GM12878 (cell line): Measurements from ENCODE around the gene MMRN1. TPM values are rescaled to one million over a fixed set of nuclear protein-coding genes. Genes with fewer than 3 reads are reported as not detected.

Experiments
- ATAC-seq: fragments of 200-7000 bp; cut with Tn5 transposase; 3 replicates; pipeline ENCODE4 v1.9.1; 2020; ENCODE audit warnings: mild to moderate bottlenecking, moderate library complexity
- BruUV-seq: library from RNA; stranded (reverse); fragments of 400-500 nt; replicated peaks from 2 replicates; lab custom pipeline; 2021; lab: Mats Ljungman, UMichigan
- CTCF ChIA-PET: fragments of 300-600 bp; sonication (Branson Sonifier 250); formaldehyde crosslinking; extraction: SDS; loops from one replicate; lab custom pipeline; 2021; ENCODE audit warnings: inconsistent platforms; lab: Yijun Ruan, JAX
- POLR2A ChIA-PET: fragments of 350-600 bp; formaldehyde crosslinking; extraction: SDS; loops from one replicate; lab custom pipeline; 2021; ENCODE audit warnings: inconsistent platforms; lab: Charles Lee
- RAD21 ChIA-PET: fragments of 300-600 bp; sonication (Branson Sonifier 250); formaldehyde crosslinking; loops from one replicate; lab custom pipeline; 2023; ENCODE audit warnings: antibody characterized with exemption; ENCODE audit not compliant: unreplicated experiment; lab: Charles Lee
- SMC1A ChIA-PET: fragments of 300-600 bp; sonication (Branson Sonifier 250); formaldehyde crosslinking; loops from one replicate; lab custom pipeline; 2023; ENCODE audit not compliant: unreplicated experiment, uncharacterized antibody; lab: Charles Lee
- DNase-seq: peaks from one replicate; pipeline ENCODE4 v3.0.0-alpha.2; 2011; ENCODE audit warnings: low read depth, low spot score
- FAIRE-seq: peaks from 3 replicates; lab custom pipeline; 2011; peaks lifted over from hg19 to GRCh38; lab: Jason Lieb, UNC
- H2AFZ ChIP-seq: 2 replicates; pipeline ENCODE4 v1.6.0; 2011; ENCODE audit warnings: low read depth, low read length, control low read depth; ENCODE audit not compliant: control insufficient read depth
- H3K27ac ChIP-seq: 2 replicates; pipeline ENCODE4 v1.5.1; 2011; ENCODE audit warnings: control low read depth; ENCODE audit not compliant: control insufficient read depth, insufficient read depth
- H3K27me3 ChIP-seq, 2 experiments: replicated peaks in 1 of 2; 2 replicates each; pipeline versions ENCODE4 v1.6.0 to v1.6.1; 2011; ENCODE audit warnings: low read length in 1 of 2; ENCODE audit not compliant: control insufficient read depth in 2 of 2, insufficient read depth in 2 of 2
- H3K36me3 ChIP-seq, 2 experiments: 2 replicates each; pipeline ENCODE4 v1.5.1; 2011; ENCODE audit warnings: low read length in 1 of 2; ENCODE audit not compliant: control insufficient read depth in 2 of 2, insufficient read depth in 2 of 2
- H3K4me1 ChIP-seq: 2 replicates; pipeline ENCODE4 v1.6.1; 2011; ENCODE audit warnings: mild to moderate bottlenecking, low read length, moderate library complexity, mixed read lengths; ENCODE audit not compliant: control insufficient read depth, insufficient read depth
- H3K4me2 ChIP-seq: 2 replicates; pipeline ENCODE4 v1.6.0; 2011; ENCODE audit warnings: control low read depth; ENCODE audit not compliant: control insufficient read depth, insufficient read depth
- H3K4me3 ChIP-seq: fragments of 200-600 bp; sonication (generic); 2 replicates; pipeline ENCODE4 v1.5.1; 2016
- H3K79me2 ChIP-seq: 2 replicates; pipeline ENCODE4 v1.6.0; 2011; ENCODE audit warnings: low read length; ENCODE audit not compliant: control insufficient read depth, insufficient read depth
- H3K9ac ChIP-seq: 2 replicates; pipeline ENCODE4 v1.8.0; 2011; ENCODE audit warnings: low read length, control low read depth, mixed read lengths; ENCODE audit not compliant: control insufficient read depth, insufficient read depth
- H3K9me3 ChIP-seq: replicated peaks from 3 replicates; pipeline ENCODE4 v1.5.1; 2011; ENCODE audit warnings: mild to moderate bottlenecking, low read length; ENCODE audit not compliant: control insufficient read depth, insufficient read depth
- H4K20me1 ChIP-seq: 2 replicates; pipeline ENCODE4 v1.6.0; 2011; ENCODE audit not compliant: control insufficient read depth, insufficient read depth
- BCL3 ChIP-seq: IDR thresholded peaks from 2 replicates; pipeline ENCODE4 v1.6.1; 2011; ENCODE audit warnings: borderline replicate concordance, low read depth, mild to moderate bottlenecking, moderate library complexity, low read length; ENCODE audit not compliant: insufficient read depth, poor library complexity, severe bottlenecking
- IKZF2 ChIP-seq, 2 experiments: fragments of 450-650 bp; IDR thresholded peaks; 2 replicates each; pipeline ENCODE4 v1.6.1; 2017; ENCODE audit warnings: mild to moderate bottlenecking in 2 of 2, moderate library complexity in 2 of 2
- KAT2A ChIP-seq: conservative IDR thresholded peaks from 2 replicates; pipeline ENCODE4 v1.6.1; 2011; ENCODE audit warnings: low read depth, low read length; ENCODE audit not compliant: control insufficient read depth
- PAX5 ChIP-seq: IDR thresholded peaks from 2 replicates; pipeline ENCODE4 v1.6.1; 2011; ENCODE audit warnings: low read depth, low read length, borderline replicate concordance
- POLR2AphosphoS5 ChIP-seq: IDR thresholded peaks from 2 replicates; pipeline ENCODE4 v1.6.1; 2011; ENCODE audit warnings: mild to moderate bottlenecking, low read length, inconsistent platforms
- RAD21 ChIP-seq: IDR thresholded peaks from 2 replicates; pipeline ENCODE4 v1.6.1; 2011; ENCODE audit warnings: mild to moderate bottlenecking, low read depth, low read length, moderate library complexity; ENCODE audit not compliant: insufficient read depth
- SIX5 ChIP-seq: IDR thresholded peaks from 2 replicates; pipeline ENCODE4 v1.6.1; 2011; ENCODE audit warnings: mild to moderate bottlenecking, low read depth, low read length, moderate library complexity; ENCODE audit not compliant: severe bottlenecking
- SMC3 ChIP-seq: IDR thresholded peaks from 2 replicates; pipeline ENCODE4 v1.6.1; 2011; ENCODE audit warnings: low read length, improper control_type of control experiment, borderline replicate concordance
- WGBS: methylation state at CpG from one replicate; pipeline ENCODE4 v1.1.6; 2016; ENCODE audit warnings: low lambda C conversion rate; ENCODE audit not compliant: insufficient replicate concordance, insufficient coverage; ENCODE audit errors: missing lambda C conversion rate; 5-methylcytosine and 5-hydroxymethylcytosine counted together
- in situ Hi-C: fragments of 300-500 bp; cut with MboI; formaldehyde crosslinking; loops from 9 replicates; pipeline ENCODE4 v1.14.3; 2018; ENCODE audit warnings: mixed read lengths
- intact Hi-C: fragments of 100-400 bp; cut with micrococcal nuclease; formaldehyde crosslinking; loops from one replicate; pipeline ENCODE4 v1.14.2; 2022; ENCODE audit not compliant: unreplicated experiment
- polyA plus RNA-seq, 11 experiments: library from polyadenylated mRNA; depleted of rRNA in 4 of 11; unstranded in 6 of 11; stranded (reverse) in 5 of 11; fragments of >200 nt; fragmentation: Nextera tagmentation in 4 of 11; fragmentation: Illumina TruSeq in 1 of 11; extraction: Ambion mirVana in 4 of 11; extraction: Trizol in 1 of 11; gene quantifications; 1 replicate in 1 of 11; 2 replicates in 10 of 11; pipeline versions ENCODE4 v1.2.1 to v1.2.3, GENCODE V29; 2011 to 2016; ENCODE audit warnings: inconsistent platforms in 2 of 11, missing spikeins in 2 of 11, low read depth in 1 of 11
- total RNA-seq, 4 experiments: library from RNA; depleted of rRNA in 3 of 4; stranded (reverse); fragments of >200 nt in 3 of 4; fragmentation: Illumina TruSeq in 1 of 4; extraction: Trizol in 1 of 4; gene quantifications; 2 replicates each; pipeline versions ENCODE4 v1.2.1 to v1.2.3, GENCODE V29; 2013 to 2021

The MMRN1 gene
- total and polyA plus RNA-seq, 10 of the 15 experiments (the other 5 are each of a cell fraction or from before 2014, with no cell fraction given), result 0.50 to 3.9 (median 0.78) TPM

DNA sequence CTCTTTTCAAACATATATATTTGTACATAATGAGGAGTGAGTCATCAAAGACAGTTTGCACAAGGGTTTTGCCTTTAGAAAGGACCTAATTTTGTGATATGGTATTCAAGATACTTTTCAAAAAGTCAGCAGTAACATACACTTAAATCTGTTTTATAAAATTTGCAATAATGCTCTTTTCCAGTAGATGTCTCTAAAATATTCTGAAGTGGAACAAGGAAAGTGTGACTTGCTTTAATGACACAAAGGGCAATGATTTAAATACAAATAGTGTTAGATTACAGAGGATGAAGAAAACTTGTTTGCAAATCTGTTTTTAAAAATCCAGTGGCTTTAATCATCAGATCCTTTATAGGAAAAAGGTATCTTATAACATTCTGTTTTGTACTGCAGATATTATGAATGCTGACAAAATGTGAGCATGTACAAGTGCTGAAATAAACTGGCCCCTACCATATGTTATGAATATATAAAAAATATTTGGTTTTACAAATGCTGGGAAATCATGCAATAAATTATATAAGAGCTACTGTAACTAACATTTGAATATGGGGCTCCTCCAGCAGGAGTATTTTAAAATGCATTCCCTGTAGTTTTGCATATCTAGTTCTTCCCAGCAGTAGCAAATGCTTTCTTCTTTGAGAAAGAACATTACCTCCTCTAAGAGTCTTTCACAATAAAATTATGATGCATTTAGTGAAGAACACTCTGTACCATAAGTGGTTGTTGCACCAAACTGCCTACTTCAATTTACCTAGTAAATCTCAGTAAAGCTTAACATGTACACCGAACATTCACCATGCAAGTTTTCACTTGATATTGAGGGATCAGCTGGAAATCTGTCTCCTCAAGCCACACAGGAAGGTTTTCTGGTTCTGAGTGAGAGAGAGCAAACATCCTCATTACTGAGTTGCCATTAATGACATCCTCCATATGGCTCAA is 20.2 kb downstream of the MMRN1 start:
- FAIRE-seq, result peak; percentile 72

GRCh38 chr4:89915937-89916336 is 21.3 kb downstream of the MMRN1 start:
- no peak overlapping the region for H3K9ac ChIP-seq
- ATAC-seq (peak; percentile 22), FAIRE-seq (no peak), DNase-seq (no peak)
- POLR2A ChIA-PET, result interaction anchor here (0.7 kb wide), 1 partner anchor 8 kb away, joined by 4 read pairs; no protein-coding TSS in a partner anchor
- no peaks in the 10 kb centered on the region for H3K27me3 ChIP-seq
- H3K4me2 ChIP-seq, result no peak overlapping the region
- 13% methylated on average over 3 of the region's 3 CpGs for WGBS
- RAD21 ChIA-PET, result interaction anchor here (1.7 kb wide), 1 partner anchor 378 kb away, joined by 7 read pairs; no protein-coding TSS in a partner anchor
- in situ Hi-C loops (no loop called here), intact Hi-C loops (no loop called here)
- H4K20me1 ChIP-seq, result no peaks in the 10 kb centered on the region
- CTCF ChIA-PET, result interaction anchor here (0.6 to 1.3 kb wide), 7 partner anchors 10 to 384 kb away, joined by 3 to 4 read pairs (median 3); no protein-coding TSS in a partner anchor
- H3K27ac ChIP-seq, result no peak overlapping the region
- BruUV-seq, result no TSS peak
- SMC1A ChIA-PET, result interaction anchor here (1.1 to 1.2 kb wide), 2 partner anchors 8 to 11 kb away, joined by 3 read pairs; no protein-coding TSS in a partner anchor
- no peak overlapping the region for H2AFZ ChIP-seq
- H3K4me1 ChIP-seq, result no peaks in the 10 kb centered on the region
- H3K36me3 ChIP-seq, result no peaks in the 10 kb centered on the region
- H3K9me3 ChIP-seq, result no peaks in the 10 kb centered on the region
- H3K4me3 ChIP-seq, result no peak overlapping the region
- H3K79me2 ChIP-seq, result no peaks in the 10 kb centered on the region
- TF ChIP-seq BCL3 (no peak), KAT2A (no peak), PAX5 (no peak), POLR2AphosphoS5 (no peak), SIX5 (no peak)

More for the DNA sequence above, 20.2 kb downstream of the MMRN1 start:
- DNase-seq (no peak), ATAC-seq (peak; percentile 40)
- H3K4me3 ChIP-seq, result no peak overlapping the region
- ChIA-PET SMC1A (interaction anchor here (0.9 to 1.2 kb wide), 3 partner anchors 9 to 12 kb away, joined by 3 to 4 read pairs (median 3); no protein-coding TSS in a partner anchor), POLR2A (no interaction called here), RAD21 (interaction anchor here (0.6 to 1.7 kb wide), 2 partner anchors 377 to 379 kb away, joined by 3 to 7 read pairs; no protein-coding TSS in a partner anchor), CTCF (interaction anchor here (0.6 to 1.3 kb wide), 10 partner anchors 9 to 385 kb away, joined by 3 to 5 read pairs (median 3); no protein-coding TSS in a partner anchor)
- no peak overlapping the region for H2AFZ ChIP-seq
- no peak overlapping the region for H3K4me2 ChIP-seq
- in situ Hi-C loops (no loop called here), intact Hi-C loops (loop anchor here (5.0 kb wide), 1 partner anchor 377 kb away; no protein-coding TSS in a partner anchor)
- WGBS, result 52% methylated on average over 1 of the region's 1 CpG
- no TSS peak for BruUV-seq
- no peaks in the 10 kb centered on the region for H4K20me1 ChIP-seq
- no peak overlapping the region for H3K27ac ChIP-seq
- no peaks in the 10 kb centered on the region for H3K36me3 ChIP-seq
- no peaks in the 10 kb centered on the region for H3K9me3 ChIP-seq
- no peaks in the 10 kb centered on the region for H3K79me2 ChIP-seq
- H3K27me3 ChIP-seq, result no peaks in the 10 kb centered on the region
- no peak for TF ChIP-seq IKZF2 (IDR thresholded peaks at IDR 0.05)
- TF ChIP-seq SMC3, result peak; percentile 34; the same call in 1 of the 2 replicates
- 0 out of 2 replicates have a peak, but pooled peaks have one; percentile 28 for TF ChIP-seq RAD21
- no peak overlapping the region for H3K9ac ChIP-seq
- H3K4me1 ChIP-seq, result no peaks in the 10 kb centered on the region
